NCI-H128 (cell line): ENCODE measurements around the gene TSPAN4.

Experiments
- DNase-seq: peaks from one replicate; lab custom pipeline; 2025; ENCODE audit not compliant: unreplicated experiment; lab: John Stamatoyannopoulos, UW

Gene TSPAN4

DNA sequence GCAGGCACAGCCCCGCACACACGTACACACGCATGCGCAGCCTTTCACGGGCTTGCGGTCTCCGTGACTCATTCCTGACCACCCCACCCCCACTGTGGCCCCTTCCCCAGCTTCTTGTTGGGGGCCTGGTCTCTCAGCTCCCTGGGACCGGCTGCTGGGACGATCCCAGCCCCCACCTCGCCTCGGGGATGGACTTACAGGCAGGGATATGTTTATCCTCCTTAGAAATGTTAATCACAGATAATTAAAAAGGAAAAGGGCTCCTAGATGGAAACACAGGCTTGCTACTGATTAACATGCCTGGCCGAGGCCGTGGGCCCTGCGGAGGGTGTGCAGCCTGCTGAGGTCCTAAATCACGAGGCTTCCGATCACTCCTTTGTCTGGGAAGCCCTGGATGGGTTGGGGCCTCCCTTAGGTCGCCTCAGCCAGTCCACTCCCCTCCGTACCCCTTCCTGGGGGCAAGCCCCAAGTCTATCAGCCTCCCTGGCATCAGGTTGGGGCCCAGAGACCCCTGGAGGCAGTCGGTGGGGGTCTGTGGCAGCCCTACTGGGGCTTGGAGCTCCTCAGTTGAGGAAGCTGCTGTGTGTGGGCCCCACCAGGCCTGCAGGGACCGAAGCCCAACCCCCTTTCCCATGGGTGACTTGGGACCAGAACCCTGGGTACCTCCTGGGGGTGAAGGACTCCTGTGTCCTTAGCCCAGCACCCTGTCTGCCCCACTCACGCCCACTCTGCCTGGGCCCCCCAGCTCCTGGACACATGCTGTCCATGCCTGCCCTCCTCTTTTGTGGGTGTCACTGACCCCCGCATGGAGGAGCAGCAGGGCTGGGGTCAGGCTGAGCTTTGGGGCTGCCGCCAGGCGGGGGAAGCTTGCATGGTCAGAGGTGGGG is 20.6 kb downstream of the TSPAN4 start:
- DNase-seq: no peak

GRCh38 chr11:863910-864827 is 21.5 kb downstream of the TSPAN4 start:
- DNase-seq: no peak

GRCh38 chr11:864898-865297 is 22.2 kb downstream of the TSPAN4 start:
- DNase-seq: no peak

DNA sequence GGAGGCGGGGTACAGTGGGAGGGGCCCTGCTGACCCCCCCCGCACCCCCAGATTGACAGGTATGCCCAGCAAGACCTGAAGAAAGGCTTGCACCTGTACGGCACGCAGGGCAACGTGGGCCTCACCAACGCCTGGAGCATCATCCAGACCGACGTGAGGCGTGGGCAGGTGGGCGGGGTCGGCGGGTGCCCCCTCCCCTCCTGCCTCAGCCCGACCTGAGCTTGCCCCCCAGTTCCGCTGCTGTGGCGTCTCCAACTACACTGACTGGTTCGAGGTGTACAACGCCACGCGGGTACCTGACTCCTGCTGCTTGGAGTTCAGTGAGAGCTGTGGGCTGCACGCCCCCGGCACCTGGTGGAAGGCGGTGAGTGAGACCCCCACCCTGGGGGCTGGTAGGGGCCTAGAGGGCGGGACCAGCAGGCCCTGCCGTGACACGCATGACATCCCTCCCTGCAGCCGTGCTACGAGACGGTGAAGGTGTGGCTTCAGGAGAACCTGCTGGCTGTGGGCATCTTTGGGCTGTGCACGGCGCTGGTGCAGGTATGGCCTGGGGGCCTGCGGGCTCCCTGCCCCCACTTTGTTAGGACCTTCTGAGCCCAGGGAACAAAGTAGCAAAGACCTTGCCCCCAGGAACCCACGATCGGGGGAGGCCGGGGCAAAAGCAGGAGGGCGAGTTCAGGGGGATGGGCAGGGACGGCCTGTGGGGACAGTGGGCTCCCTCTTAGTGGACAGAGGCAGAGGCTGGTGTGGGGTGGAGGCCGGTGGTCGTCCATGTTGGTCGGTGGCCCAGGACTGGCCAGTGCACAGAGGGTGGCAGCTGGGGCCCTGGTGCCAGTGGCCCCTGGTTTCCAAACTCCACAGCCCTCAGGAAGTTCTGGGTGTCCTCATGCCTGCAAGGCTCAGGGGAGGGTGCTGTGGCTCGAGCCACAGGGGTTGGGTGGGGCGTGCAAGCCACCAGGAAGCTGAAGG is 23.1 kb downstream of the TSPAN4 start:
- DNase-seq: no peak

DNA sequence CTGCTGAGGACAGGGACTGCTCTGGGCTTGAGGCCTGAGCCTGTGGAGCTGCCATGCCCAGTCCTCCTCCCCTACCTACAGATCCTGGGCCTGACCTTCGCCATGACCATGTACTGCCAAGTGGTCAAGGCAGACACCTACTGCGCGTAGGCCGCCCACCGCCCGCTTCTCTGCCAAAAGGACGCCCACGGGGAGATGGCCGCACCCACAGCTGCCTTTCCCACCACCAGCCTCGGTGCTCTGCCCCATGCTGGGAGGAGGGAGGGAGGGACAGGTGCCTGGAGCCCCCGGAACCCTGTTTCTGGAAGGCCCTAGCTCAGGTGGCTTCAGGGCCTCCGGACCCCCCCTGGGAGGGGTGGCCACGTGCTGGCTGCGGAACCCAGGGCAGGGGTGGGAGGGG is 23.8 kb downstream of the TSPAN4 start:
- DNase-seq: no peak

GRCh38 chr11:867856-868358 is 25.3 kb downstream of the TSPAN4 start:
- DNase-seq: no peak

GRCh38 chr11:868394-868793 is 25.7 kb downstream of the TSPAN4 start:
- DNase-seq: no peak

- DNase-seq: no peak
These were observed 26.1 kb downstream of the TSPAN4 start for GRCh38 chr11:868802-869201.

- no peak for DNase-seq
These were observed 26.9 kb downstream of the TSPAN4 start for GRCh38 chr11:869399-870126.

GRCh38 chr11:870127-870413 is 27.4 kb downstream of the TSPAN4 start:
- DNase-seq: no peak

DNA sequence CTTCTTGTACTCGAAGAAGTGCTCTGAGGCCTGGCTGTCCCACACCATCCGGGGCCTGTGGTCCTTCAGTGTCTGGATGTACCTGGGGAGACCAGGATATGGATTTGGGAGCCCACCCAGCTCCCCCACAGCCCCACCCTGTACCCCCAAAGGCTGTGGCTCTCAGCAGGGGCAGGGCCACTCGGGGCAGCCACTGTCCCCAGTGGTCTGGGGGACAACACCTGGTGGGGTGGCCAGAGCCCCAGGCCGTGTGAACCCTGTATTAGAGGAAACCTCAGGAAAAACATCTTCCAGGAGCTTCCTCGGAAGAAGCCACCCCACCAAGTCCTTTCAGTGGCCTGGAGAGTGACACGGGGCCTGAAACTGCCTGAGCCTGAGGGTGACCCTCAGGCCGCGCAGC is 27.8 kb downstream of the TSPAN4 start:
- no peak for DNase-seq

DNA sequence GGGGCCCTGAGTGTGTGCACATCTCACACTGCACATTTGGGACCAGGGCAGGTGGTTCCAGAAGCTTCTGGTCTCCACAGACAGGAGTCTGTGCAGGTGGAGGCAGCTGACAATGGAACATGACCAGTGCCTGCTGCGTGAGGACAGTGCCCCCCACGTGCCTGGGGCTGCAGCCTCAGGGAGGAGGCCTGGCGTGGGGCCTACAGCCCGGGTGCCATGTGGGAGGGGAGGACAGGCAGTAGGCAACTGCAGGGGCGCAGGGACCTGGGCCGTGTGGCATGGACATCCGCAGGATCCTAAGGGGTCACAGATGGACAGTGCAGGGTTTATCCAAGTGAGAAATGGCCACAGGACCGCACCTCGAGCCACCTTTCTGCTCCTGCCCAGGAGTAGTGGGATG is 28.8 kb downstream of the TSPAN4 start:
- no peak for DNase-seq

GRCh38 chr11:872799-873198 is 30.1 kb downstream of the TSPAN4 start:
- DNase-seq: no peak

- DNase-seq: no peak
These were observed 31.1 kb downstream of the TSPAN4 start for GRCh38 chr11:873706-874105.

DNA sequence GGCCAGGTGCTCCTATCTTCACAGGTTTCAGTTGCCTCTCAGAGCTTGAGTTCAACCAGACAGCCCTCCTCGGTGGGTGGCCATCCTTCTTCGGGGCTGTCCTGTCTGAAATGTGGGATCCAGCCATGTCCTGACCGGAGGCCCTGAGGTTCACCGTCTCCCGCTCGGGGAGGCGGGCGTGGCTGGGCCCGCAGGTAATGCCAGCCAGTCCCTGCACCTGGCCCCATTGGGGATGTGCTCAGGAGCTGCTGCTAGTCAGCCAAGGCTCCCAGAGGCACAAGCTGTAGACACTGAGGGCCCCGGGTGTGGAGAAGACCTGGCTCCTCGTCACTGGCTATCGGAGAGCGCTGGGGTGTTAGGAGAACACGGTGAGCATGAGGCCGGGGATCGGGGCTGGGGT is 32.6 kb downstream of the TSPAN4 start:
- no peak for DNase-seq

- DNase-seq: no peak
These were observed 33.2 kb downstream of the TSPAN4 start for GRCh38 chr11:875769-876301.

DNA sequence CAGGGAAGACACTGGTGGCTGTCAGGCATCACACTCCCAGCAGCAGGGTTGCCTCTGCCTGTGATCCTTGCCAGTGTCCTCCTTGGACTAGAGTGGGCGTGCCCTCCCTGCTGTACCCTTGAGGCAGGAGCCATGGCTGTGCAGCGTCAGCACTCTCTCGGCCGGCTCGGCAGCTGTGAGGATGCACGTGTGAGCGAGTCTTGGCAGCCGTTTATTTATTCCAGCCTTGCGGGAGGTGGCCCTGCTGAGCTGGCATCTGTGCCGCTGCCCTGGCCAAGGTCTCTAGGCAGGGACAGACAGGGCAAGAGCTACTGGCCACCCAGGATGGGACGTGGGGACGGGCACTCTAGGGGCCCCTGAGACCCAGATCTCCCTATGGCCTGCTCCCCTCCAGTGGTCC is 33.9 kb downstream of the TSPAN4 start:
- peak; percentile 7 for DNase-seq

DNA sequence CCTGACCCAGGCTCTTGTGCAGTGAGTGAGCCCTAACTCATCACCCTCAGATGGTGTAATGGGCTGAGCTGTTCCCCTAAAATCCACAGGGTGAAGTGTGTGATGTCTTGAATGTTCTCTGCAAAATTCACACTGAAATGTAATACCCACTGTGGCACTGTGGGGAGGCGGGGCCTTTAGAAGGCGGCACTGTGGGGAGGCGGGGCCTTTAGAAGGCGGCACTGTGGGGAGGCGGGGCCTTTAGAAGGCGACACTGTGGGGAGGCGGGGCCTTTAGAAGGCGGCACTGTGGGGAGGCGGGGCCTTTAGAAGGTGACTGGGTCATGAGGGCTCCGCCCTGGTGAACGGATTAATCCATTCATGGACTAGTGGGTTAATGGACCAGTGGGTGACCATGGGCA is 34.9 kb downstream of the TSPAN4 start:
- no peak for DNase-seq

GRCh38 chr11:880447-880846 is 37.8 kb downstream of the TSPAN4 start:
- DNase-seq: no peak

GRCh38 chr11:882596-882995 is 39.9 kb downstream of the TSPAN4 start:
- DNase-seq: no peak
